ENCODE results near the gene FTL.

FTL gene

DNA sequence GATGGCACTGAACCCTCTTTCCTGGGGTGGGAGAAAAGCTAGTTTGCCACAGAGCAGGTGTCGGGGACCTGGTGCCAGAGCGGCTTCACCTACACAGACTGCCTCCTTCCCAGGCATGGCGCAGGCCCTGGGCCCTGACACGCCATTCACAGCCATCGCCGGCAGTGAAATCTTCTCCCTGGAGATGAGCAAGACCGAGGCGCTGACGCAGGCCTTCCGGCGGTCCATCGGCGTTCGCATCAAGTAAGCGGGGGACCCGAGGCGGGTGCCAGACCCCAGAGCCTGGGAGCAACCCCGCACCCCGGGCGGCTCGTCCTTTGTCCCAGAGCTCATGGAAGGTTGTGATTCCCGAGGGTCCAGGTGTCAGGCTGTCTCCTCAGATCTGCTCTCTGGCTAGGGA lies 41.8 kb downstream of the FTL start:
- no peak for DNase-seq (ENCODE audit: low read depth)
- TF ChIP-seq, protein P1, sequence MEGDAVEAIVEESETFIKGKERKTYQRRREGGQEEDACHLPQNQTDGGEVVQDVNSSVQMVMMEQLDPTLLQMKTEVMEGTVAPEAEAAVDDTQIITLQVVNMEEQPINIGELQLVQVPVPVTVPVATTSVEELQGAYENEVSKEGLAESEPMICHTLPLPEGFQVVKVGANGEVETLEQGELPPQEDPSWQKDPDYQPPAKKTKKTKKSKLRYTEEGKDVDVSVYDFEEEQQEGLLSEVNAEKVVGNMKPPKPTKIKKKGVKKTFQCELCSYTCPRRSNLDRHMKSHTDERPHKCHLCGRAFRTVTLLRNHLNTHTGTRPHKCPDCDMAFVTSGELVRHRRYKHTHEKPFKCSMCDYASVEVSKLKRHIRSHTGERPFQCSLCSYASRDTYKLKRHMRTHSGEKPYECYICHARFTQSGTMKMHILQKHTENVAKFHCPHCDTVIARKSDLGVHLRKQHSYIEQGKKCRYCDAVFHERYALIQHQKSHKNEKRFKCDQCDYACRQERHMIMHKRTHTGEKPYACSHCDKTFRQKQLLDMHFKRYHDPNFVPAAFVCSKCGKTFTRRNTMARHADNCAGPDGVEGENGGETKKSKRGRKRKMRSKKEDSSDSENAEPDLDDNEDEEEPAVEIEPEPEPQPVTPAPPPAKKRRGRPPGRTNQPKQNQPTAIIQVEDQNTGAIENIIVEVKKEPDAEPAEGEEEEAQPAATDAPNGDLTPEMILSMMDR (conservative IDR thresholded peaks at IDR 0.05; ENCODE audit: low read length) = no peak

DNA sequence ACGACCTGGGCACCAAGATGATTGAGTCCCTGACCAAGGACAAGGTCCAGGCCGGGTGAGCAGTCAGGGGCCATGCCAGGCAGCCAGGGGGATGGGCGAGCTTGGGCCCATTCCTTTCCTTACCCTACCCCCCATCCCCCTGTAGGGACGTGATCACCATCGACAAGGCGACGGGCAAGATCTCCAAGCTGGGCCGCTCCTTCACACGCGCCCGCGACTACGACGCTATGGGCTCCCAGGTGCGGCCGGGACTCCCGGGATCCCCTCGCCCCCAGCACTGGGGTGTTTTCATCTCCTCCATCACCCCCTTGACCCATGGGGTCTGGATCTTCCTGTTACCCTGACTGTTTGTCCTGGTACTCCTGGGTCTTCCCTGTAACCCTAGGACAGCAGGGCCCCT lies 44.7 kb downstream of the FTL start:
- TF ChIP-seq, protein P1 (conservative IDR thresholded peaks at IDR 0.05; ENCODE audit: low read length) = no peak

More for the DNA sequence above, 41.8 kb downstream of the FTL start:
- H3K4me3 ChIP-seq (ENCODE audit: low read length) = no peak overlapping the region

DNA sequence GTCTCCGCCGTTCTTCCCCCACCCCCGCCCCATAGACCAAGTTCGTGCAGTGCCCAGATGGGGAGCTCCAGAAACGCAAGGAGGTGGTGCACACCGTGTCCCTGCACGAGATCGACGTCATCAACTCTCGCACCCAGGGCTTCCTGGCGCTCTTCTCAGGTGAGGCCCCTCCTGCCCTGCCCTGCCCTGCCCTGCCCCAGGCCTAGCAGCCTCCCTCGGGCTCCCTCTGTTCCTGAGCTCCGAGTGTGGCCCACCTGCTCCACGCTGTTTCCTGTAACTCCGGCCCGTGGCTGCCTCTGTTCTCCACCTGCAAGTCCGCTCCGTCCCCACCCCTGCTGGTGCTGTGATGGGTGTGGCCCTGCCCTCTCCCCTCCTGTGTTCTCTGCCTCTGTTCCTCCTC lies 45.3 kb downstream of the FTL start:
- TF ChIP-seq, protein P1 (conservative IDR thresholded peaks at IDR 0.05; ENCODE audit: low read length) = no peak
- H3K4me3 ChIP-seq (ENCODE audit: low read length) = no peak overlapping the region
- no peak for DNase-seq (ENCODE audit: low read depth)

More for the DNA sequence above, 44.7 kb downstream of the FTL start:
- DNase-seq (ENCODE audit: low read depth) = no peak
- no peak overlapping the region for H3K4me3 ChIP-seq (ENCODE audit: low read length)

DNA sequence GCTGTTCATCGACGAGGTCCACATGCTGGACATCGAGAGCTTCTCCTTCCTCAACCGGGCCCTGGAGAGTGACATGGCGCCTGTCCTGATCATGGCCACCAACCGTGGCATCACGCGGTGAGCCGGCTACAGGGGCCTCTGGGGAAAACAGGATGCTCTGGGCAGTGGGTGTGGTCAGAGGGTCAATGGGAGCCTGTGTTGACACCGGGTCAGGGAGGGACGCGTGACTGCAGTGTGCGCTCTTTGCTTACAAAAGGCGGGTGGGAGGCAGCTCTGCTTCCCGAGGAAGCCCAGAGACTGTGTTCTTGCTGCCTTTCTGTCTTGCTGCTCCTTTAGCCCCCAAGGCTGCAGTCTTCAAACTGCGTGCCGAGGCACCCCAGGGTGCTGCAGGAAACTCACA lies 46.1 kb downstream of the FTL start:
- TF ChIP-seq, protein P1 (conservative IDR thresholded peaks at IDR 0.05; ENCODE audit: low read length) = no peak
- no peak for DNase-seq (ENCODE audit: low read depth)
- no peak overlapping the region for H3K4me3 ChIP-seq (ENCODE audit: low read length)

DNA sequence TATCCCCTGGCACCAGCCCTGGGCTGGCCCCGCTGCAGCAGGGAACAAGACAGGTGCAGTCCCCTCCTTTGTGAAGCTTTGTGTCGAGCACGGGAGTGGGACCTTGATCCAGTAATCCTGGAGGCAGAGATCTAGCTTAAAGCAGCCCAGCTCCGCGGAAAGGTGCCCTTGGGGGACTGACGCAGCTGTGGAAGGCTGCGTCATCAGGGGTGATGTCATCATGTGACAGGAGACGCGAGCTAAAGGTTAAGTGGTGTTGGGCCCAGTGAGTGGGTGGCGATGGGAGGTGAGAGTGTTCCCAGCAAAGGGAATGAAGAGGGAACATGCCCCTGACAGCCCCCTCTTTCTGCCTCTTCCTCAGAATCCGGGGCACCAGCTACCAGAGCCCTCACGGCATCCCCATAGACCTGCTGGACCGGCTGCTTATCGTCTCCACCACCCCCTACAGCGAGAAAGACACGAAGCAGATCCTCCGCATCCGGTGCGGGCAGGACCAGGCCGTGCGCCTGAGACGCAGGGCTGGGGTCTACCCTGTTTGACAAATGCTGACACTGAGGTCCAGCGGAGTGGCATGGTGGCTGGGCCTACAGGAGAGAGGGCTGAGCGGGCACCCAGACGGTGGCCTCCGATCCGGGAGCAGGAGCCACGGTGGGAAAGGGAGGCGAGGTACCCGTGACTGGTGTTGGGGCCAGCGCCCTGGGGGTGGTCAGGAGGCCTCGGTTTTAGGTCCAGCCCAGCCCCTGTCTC lies 49.2 kb downstream of the FTL start:
- TF ChIP-seq, protein P1 (conservative IDR thresholded peaks at IDR 0.05; ENCODE audit: low read length) = no peak
- no peak for DNase-seq (ENCODE audit: low read depth)
- H3K4me3 ChIP-seq (ENCODE audit: low read length) = no peak overlapping the region

DNA sequence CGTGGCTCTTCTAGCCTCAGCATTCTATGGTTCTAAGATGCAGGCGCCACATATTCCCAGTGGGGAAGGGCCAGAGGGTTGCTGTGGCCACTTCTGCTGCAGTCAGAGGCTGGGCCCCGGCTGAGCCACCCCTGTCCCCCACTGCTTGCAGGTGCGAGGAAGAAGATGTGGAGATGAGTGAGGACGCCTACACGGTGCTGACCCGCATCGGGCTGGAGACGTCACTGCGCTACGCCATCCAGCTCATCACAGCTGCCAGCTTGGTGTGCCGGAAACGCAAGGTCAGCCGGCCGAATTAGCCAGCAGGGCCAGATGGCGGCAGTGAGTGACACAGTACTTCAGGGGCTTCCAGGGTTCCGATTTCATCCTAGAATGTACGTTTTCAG lies 49.8 kb downstream of the FTL start:
- TF ChIP-seq, protein P1 (conservative IDR thresholded peaks at IDR 0.05; ENCODE audit: low read length) = no peak
- DNase-seq (ENCODE audit: low read depth) = no peak
- H3K4me3 ChIP-seq (ENCODE audit: low read length) = no peak overlapping the region

DNA sequence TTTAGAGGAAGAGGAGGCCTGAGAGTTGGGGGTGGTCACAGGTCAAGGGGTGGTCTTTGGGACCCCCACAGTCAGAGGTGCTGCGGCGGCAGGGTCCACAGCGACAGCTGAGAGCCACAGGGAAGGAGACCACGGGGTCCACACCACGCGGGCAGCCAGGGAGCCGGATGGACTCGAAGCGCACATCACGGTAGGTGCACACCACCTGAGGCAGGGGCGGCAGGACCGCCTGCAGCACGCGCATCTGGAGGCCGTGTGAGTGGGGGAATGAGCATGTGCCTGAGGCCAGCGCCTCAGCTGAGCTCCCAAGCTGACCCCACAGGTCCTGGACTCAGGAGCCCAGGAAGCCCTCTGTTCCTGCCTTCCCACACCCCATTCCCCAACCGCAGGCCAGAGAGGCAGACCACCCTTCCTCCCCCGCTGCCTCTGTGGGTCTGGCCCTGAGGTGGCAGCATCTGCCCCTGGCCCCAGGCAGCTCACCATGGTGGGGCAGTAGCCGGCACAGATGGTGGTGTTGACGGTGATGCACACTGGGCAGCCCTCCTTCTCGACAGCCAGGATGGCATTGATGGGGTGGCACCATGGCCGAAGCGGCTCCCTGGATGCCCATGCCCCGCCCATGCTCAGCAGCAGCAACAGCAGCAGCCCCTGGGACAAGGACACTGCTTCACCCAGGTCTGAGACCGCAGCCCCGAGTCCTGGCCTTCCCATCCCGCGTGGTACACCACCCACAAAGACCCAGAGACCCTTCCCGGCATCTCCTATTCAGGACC lies 51.1 kb downstream of the FTL start:
- no peak overlapping the region for H3K4me3 ChIP-seq (ENCODE audit: low read length)
- TF ChIP-seq, protein P1 (conservative IDR thresholded peaks at IDR 0.05; ENCODE audit: low read length) = no peak
- no peak for DNase-seq (ENCODE audit: low read depth)

Data from AG10803 (cell line).